GM10847 (cell line): ENCODE data around the gene MRPL2.

Experiments used
- POLR2A ChIP-seq: IDR thresholded peaks from 2 replicates; pipeline ENCODE4 v1.6.1; 2011; ENCODE audit not compliant: insufficient read length; ENCODE audit errors: extremely low read depth

MRPL2 gene

DNA sequence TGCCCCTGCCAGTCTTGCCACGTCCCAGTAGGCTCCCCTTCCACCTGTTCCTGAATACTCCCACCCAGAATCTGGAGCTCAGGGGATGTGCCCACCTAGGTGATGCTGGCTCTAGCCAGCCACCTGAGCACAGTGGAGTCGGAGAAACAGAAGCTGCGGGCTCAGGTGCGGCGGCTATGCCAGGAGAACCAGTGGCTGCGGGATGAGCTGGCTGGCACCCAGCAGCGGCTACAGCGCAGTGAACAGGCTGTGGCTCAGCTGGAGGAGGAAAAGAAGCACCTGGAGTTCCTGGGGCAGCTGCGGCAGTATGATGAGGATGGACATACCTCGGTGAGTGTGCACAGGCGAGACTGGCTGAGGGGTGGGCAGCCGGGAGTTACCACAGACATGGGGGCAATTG lies 3.6 kb upstream of the MRPL2 start:
- TF ChIP-seq POLR2A = no peak

GRCh38 chr6:43061861-43062260 lies 2.6 kb upstream of the MRPL2 start:
- TF ChIP-seq POLR2A = no peak

- TF ChIP-seq POLR2A = no peak
These were observed 1.8 kb upstream of the MRPL2 start for GRCh38 chr6:43060755-43061633.

DNA sequence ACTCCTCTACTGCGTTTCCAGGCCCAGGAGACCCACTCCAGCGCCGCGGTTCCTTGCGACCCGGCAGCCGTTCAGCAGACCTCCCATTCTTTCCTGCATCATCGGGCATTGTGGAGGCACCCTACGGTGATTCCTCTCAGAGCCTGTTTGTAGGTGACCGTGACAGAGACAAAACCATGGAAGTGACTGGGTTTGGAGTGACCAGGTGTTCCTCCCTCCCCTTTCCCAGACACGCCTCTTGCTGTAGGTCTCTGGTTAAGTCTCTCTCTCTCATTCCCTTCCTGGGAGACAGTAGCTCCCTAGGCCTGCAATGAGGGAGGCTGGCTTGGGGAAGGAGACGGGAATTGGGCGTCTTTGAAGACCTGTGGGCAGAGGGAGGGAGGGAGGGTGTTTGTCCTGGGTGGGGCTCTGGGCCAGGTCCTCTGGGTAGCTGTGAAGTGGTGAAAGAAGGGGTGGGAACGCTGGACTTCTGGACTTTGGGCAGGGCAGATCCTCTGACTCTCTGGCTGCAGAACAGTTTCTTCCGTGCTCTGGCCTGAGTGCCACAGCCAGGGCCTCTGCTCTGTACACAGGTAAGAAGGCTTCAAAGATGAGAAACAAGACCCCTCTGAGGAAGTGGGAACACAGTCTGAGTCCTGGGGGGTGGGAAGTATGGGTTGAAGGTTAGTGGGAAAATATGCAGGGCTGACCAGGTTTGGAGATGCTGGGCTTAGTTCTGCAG lies 960 bp upstream of the MRPL2 start:
- no peak for TF ChIP-seq POLR2A

GRCh38 chr6:43058531-43058930 lies 703 bp downstream of the MRPL2 start:
- no peak for TF ChIP-seq POLR2A

DNA sequence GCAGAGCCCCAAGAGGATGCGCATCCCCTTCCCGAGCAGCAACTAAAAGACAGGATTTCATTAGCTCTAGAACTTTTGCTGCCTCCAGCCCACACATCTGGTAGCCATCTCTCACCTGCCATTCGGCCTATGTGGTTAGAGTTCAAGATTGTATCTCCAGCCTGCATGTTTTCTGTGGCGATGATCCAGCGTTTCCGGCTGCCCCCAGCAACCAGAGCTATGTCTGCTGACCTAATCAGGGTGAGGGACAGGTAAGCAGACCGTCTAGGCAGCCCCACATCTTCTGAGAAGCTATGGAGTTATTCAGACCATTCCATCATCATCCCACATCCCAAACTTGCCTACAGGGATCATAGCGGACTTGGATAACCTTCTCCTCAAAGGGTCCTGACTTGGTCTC lies 3.3 kb downstream of the MRPL2 start:
- TF ChIP-seq POLR2A = no peak

DNA sequence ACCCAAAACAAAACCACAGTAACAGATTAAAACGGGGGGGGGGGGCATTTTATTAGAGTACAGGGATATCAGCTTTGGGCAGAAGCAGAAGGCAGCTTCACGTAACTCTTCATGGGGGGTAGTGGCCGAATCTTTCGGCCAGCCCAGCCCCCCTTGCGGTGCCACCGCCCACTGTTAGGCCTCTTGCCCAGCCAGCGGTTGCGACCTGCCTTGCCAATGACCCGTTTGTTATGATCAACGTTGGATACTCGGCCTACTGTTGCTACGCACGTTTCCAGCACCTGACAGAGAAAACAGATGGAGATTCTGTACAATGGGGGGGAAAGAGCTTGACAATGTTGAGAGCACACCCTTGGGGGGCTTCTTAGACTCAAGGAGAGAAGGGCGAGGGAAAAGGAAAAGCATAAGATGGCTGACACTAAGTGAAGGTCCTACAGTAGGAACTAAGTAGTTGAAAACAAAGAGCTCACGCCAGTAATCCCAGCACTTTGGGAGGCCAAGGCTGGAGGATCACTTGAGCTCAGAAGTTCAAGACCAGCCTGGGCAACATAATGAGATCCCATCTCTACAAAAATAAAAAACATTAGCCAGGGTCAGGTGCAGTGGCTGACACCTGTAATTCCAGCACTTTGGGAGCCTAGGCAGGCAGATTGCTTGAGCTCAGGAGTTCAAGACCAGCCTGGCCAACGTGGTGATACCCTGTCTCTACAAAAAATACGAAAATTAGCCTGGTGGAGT lies 4.9 kb downstream of the MRPL2 start:
- no peak for TF ChIP-seq POLR2A

DNA sequence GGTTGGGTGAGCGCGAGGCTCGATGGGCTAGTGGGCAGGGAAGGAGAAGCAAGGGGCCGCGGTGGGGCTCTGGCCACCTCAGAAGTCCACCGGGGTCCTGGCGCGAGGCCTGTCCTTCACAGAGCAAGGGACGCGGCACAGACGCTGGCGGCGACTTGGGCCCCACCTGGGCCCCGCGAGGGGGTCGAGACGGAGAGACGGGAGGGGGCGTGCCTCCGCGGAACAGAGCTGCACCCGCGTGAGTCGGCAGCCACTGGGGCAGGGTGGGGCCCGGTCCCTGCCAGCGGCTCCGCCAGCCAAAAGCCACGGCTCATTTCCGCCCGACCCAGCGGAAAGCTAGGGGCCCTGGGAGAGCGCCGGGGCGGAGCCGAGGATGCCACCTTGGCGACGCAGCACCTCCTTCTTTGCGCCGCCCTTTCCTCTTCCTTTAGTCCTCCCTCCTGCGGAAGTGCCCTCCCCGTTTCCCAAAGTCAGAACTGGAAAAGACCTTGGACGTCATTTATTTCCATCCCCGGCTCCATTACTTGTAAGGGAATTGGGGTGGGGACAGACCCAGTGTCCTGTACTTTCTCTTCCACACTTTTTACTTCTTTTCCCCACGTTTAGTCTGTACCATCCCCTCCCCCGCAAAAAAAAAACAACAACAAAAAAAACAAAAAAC lies 5.6 kb downstream of the MRPL2 start, which contains the start of gene CUL7:
TSS of gene CUL7 (minus strand) at position 307 of the 661 bp plus-strand sequence. CDS start 1,063 bp downstream, outside the sequence.
- peak; percentile 76 for TF ChIP-seq POLR2A

GRCh38 chr6:43052842-43053544 lies 6.2 kb downstream of the MRPL2 start:
- TF ChIP-seq POLR2A = no peak

- TF ChIP-seq POLR2A = no peak
These were observed 6.9 kb downstream of the MRPL2 start for GRCh38 chr6:43052225-43052841.

- TF ChIP-seq POLR2A = no peak
These were observed 8.3 kb downstream of the MRPL2 start for GRCh38 chr6:43050981-43051380.

- no peak for TF ChIP-seq POLR2A
These were observed 11.2 kb downstream of the MRPL2 start for GRCh38 chr6:43047998-43048397.

- no peak for TF ChIP-seq POLR2A
These were observed 13.8 kb downstream of the MRPL2 start for GRCh38 chr6:43045371-43045930.

- no peak for TF ChIP-seq POLR2A
These were observed 15.9 kb downstream of the MRPL2 start for GRCh38 chr6:43043310-43043709.
